AG09319 (cell line): ENCODE results near the gene GANC.

Experiments used
- DNase-seq: peaks from one replicate; pipeline ENCODE4 v3.0.0-alpha.2; 2010; ENCODE audit warnings: low read depth; ENCODE audit errors: extremely low read depth
- TF ChIP-seq, protein P1 (sequence below): IDR thresholded peaks from 2 replicates; pipeline ENCODE4 v1.5.1; 2011; ENCODE audit warnings: low read depth, mild to moderate bottlenecking, inconsistent platforms, low read length, moderate library complexity

Gene GANC

GRCh38 chr15:42402455-42403205 lies 129.6 kb downstream of the GANC start:
- TF ChIP-seq, protein P1, sequence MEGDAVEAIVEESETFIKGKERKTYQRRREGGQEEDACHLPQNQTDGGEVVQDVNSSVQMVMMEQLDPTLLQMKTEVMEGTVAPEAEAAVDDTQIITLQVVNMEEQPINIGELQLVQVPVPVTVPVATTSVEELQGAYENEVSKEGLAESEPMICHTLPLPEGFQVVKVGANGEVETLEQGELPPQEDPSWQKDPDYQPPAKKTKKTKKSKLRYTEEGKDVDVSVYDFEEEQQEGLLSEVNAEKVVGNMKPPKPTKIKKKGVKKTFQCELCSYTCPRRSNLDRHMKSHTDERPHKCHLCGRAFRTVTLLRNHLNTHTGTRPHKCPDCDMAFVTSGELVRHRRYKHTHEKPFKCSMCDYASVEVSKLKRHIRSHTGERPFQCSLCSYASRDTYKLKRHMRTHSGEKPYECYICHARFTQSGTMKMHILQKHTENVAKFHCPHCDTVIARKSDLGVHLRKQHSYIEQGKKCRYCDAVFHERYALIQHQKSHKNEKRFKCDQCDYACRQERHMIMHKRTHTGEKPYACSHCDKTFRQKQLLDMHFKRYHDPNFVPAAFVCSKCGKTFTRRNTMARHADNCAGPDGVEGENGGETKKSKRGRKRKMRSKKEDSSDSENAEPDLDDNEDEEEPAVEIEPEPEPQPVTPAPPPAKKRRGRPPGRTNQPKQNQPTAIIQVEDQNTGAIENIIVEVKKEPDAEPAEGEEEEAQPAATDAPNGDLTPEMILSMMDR = no peak
- no peak for DNase-seq

- DNase-seq = no peak
- TF ChIP-seq, protein P1 = no peak
Measured at GRCh38 chr15:42403389-42403788, 130.4 kb downstream of the GANC start.

DNA sequence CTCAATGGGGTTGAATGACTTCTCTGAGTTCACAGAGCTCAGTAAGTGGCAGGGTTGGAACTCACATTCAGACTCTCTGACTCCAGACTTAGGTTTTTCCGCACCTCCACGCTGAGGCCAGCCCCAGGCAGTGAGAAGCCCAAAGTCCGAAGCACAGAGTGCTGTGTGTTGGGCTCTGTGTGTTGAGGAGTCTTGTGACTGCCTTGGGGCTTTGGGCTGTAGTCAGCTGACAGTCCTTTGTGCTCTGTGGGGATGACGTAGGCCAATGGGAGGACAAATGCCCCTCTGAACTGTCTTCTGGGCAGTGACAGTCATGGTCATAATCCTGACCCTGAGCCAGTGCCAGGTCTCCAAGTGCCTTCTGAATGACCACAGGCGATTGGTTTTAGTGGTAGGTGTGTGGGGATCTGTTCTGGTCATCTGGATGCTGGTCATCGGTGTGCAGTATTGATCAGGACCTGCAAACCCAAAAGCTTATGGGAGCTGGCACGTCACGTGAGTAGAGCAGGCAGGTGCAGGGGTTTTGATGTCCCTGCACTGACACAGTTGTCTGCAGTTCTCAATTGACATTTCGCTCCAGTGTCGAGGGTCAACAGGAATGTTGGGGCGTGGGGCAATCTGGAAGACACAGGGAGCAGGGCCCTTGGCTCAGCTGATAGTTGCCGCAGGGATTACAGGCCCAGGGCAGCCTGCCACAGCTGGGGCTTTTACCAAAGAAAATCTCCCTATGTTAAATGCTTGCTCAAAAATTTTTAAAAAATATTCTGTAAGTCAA lies 131.6 kb downstream of the GANC start:
- TF ChIP-seq, protein P1 = no peak
- DNase-seq = no peak

- DNase-seq = no peak
- TF ChIP-seq, protein P1 = no peak
Measured at GRCh38 chr15:42405863-42406482, 133.0 kb downstream of the GANC start.
